KMS-11 (cell line): ENCODE measurements around the gene TRIM69.

ENCODE experiments used
- H2AFZ ChIP-seq: fragments of 200-600 bp; sonication (generic); 2 replicates; pipeline ENCODE4 v1.6.1; 2016; ENCODE audit warnings: antibody characterized with exemption, mixed run types, low read depth
- H3K27ac ChIP-seq: fragments of 200-600 bp; sonication (generic); 2 replicates; pipeline ENCODE4 v1.6.1; 2016; ENCODE audit warnings: mild to moderate bottlenecking, mixed run types
- H3K27me3 ChIP-seq: fragments of 200-600 bp; sonication (generic); 2 replicates; pipeline ENCODE4 v1.6.1; 2017; ENCODE audit warnings: mild to moderate bottlenecking, low read depth, mixed run types, moderate library complexity; ENCODE audit not compliant: insufficient read depth
- H3K36me3 ChIP-seq: fragments of 200-600 bp; sonication (generic); 2 replicates; pipeline ENCODE4 v1.6.1; 2017; ENCODE audit warnings: mild to moderate bottlenecking, mixed run types; ENCODE audit not compliant: insufficient read depth
- H3K4me1 ChIP-seq: fragments of 200-600 bp; sonication (generic); 2 replicates; pipeline ENCODE4 v1.6.1; 2016; ENCODE audit warnings: mild to moderate bottlenecking, low read depth, mixed run types; ENCODE audit not compliant: poor library complexity, severe bottlenecking
- H3K4me2 ChIP-seq: fragments of 200-600 bp; sonication (generic); 2 replicates; pipeline ENCODE4 v1.7.0; 2016; ENCODE audit warnings: mild to moderate bottlenecking, mixed run types
- H3K4me3 ChIP-seq: fragments of 200-600 bp; sonication (generic); IDR thresholded peaks from 2 replicates; pipeline ENCODE4 v1.6.1; 2017; ENCODE audit warnings: low read depth, low read length, mixed read lengths; ENCODE audit not compliant: insufficient read depth
- H3K79me2 ChIP-seq: fragments of 200-600 bp; sonication (generic); 2 replicates; pipeline ENCODE4 v1.6.1; 2016; ENCODE audit warnings: low read depth, mixed run types; ENCODE audit not compliant: insufficient read depth
- H3K9ac ChIP-seq: fragments of 200-600 bp; sonication (generic); 2 replicates; pipeline ENCODE4 v1.6.1; 2016; ENCODE audit warnings: mild to moderate bottlenecking, mixed run types
- H4K20me1 ChIP-seq: fragments of 200-600 bp; sonication (generic); 2 replicates; pipeline ENCODE4 v1.6.1; 2016; ENCODE audit warnings: mild to moderate bottlenecking, mixed run types; ENCODE audit not compliant: insufficient read depth
- CTCF ChIP-seq: fragments of 200-600 bp; sonication (generic); conservative IDR thresholded peaks from 2 replicates; pipeline ENCODE4 v1.6.1; 2017; ENCODE audit warnings: low read depth, mild to moderate bottlenecking, antibody characterized with exemption, low read length, moderate library complexity, mixed read lengths

TRIM69 gene

GRCh38 chr15:44779761-44780160 is 43.4 kb downstream of the TRIM69 start:
- Histone ChIP-seq H3K4me2 (no peak overlapping the region), H3K4me1 (peaks cover 3% of the 10 kb centered on the region), H3K27me3 (no peaks in the 10 kb centered on the region), H3K36me3 (no peaks in the 10 kb centered on the region), H2AFZ (no peak overlapping the region), H3K4me3 (no peak overlapping the region), H4K20me1 (no peaks in the 10 kb centered on the region), H3K27ac (no peak overlapping the region), H3K79me2 (no peaks in the 10 kb centered on the region), H3K9ac (no peak overlapping the region)
- no peak for TF ChIP-seq CTCF

GRCh38 chr15:44780608-44781007 is 44.3 kb downstream of the TRIM69 start:
- no peaks in the 10 kb centered on the region for H3K36me3 ChIP-seq
- no peaks in the 10 kb centered on the region for H4K20me1 ChIP-seq
- H2AFZ ChIP-seq, result no peak overlapping the region
- H3K27ac ChIP-seq, result no peak overlapping the region
- H3K4me2 ChIP-seq, result no peak overlapping the region
- H3K4me1 ChIP-seq, result peaks cover 3% of the 10 kb centered on the region
- no peak for TF ChIP-seq CTCF
- no peak overlapping the region for H3K9ac ChIP-seq
- no peaks in the 10 kb centered on the region for H3K27me3 ChIP-seq
- no peak overlapping the region for H3K4me3 ChIP-seq
- no peaks in the 10 kb centered on the region for H3K79me2 ChIP-seq

GRCh38 chr15:44781128-44781810 is 44.9 kb downstream of the TRIM69 start:
- no peak for TF ChIP-seq CTCF
- H3K27ac ChIP-seq, result no peak overlapping the region
- H3K36me3 ChIP-seq, result no peaks in the 10 kb centered on the region
- H3K4me1 ChIP-seq, result peaks cover 3% of the 10 kb centered on the region
- H3K4me3 ChIP-seq, result no peak overlapping the region
- no peak overlapping the region for H3K4me2 ChIP-seq
- H3K9ac ChIP-seq, result no peak overlapping the region
- no peak overlapping the region for H2AFZ ChIP-seq
- no peaks in the 10 kb centered on the region for H3K79me2 ChIP-seq
- H3K27me3 ChIP-seq, result no peaks in the 10 kb centered on the region
- H4K20me1 ChIP-seq, result no peaks in the 10 kb centered on the region

GRCh38 chr15:44782516-44782915 is 46.2 kb downstream of the TRIM69 start:
- Histone ChIP-seq H3K9ac (no peak overlapping the region), H3K4me3 (no peak overlapping the region), H2AFZ (no peak overlapping the region), H3K27ac (no peak overlapping the region), H3K79me2 (no peaks in the 10 kb centered on the region), H3K27me3 (no peaks in the 10 kb centered on the region), H3K4me2 (no peak overlapping the region), H4K20me1 (no peaks in the 10 kb centered on the region), H3K4me1 (peaks cover 3% of the 10 kb centered on the region), H3K36me3 (no peaks in the 10 kb centered on the region)
- no peak for TF ChIP-seq CTCF
